IMR-90 (cell line): ENCODE data around the gene HNRNPA3. TPM values are rescaled to one million over a fixed set of nuclear protein-coding genes. Genes with fewer than 3 reads are reported as not detected.

ENCODE experiments used
- ATAC-seq: fragments of 200-7000 bp; cut with Tn5 transposase; 2 replicates; pipeline ENCODE4 v1.9.1; 2020; ENCODE audit warnings: low read depth, mild to moderate bottlenecking, moderate library complexity
- BruUV-seq: library from RNA; stranded (reverse); fragments of 400-500 nt; replicated peaks from 2 replicates; lab custom pipeline; 2021; lab: Mats Ljungman, UMichigan
- CTCF ChIA-PET: fragments of 300-600 bp; formaldehyde crosslinking; extraction: SDS; loops from one replicate; lab custom pipeline; 2021; ENCODE audit warnings: antibody characterized with exemption; lab: Yijun Ruan, JAX
- POLR2A ChIA-PET: fragments of 300-600 bp; sonication (Branson Sonifier 250); formaldehyde crosslinking; loops from one replicate; lab custom pipeline; 2022; ENCODE audit warnings: antibody characterized with exemption; ENCODE audit not compliant: unreplicated experiment; lab: Charles Lee
- DNase-seq: peaks from one replicate; pipeline ENCODE4 v3.0.0; 2013
- H2AFZ ChIP-seq: replicated peaks from 2 replicates; pipeline ENCODE3; 2013; ENCODE audit warnings: low read length, mild to moderate bottlenecking; ENCODE audit not compliant: poor library complexity
- H2AK5ac ChIP-seq: 2 replicates; pipeline ENCODE4 v1.6.1; 2013; ENCODE audit warnings: low read depth, low read length, inconsistent platforms
- H2AK9ac ChIP-seq: replicated peaks from 2 replicates; pipeline ENCODE3; 2013; ENCODE audit warnings: mild to moderate bottlenecking, low read depth, low read length, moderate library complexity; ENCODE audit not compliant: poor library complexity
- H2BK120ac ChIP-seq: 2 replicates; pipeline ENCODE4 v1.6.1; 2013; ENCODE audit warnings: low read depth, low read length, inconsistent platforms
- H2BK15ac ChIP-seq: 3 replicates; pipeline ENCODE4 v1.6.1; 2013; ENCODE audit warnings: low read depth, low read length, inconsistent platforms
- H2BK20ac ChIP-seq: 2 replicates; pipeline ENCODE4 v1.6.1; 2013; ENCODE audit warnings: low read depth, mild to moderate bottlenecking, inconsistent platforms, low read length, moderate library complexity
- H2BK5ac ChIP-seq: 2 replicates; pipeline ENCODE4 v1.6.1; 2013; ENCODE audit warnings: mild to moderate bottlenecking, low read depth, low read length, inconsistent platforms; ENCODE audit not compliant: poor library complexity, severe bottlenecking
- H3K14ac ChIP-seq: replicated peaks from 2 replicates; pipeline ENCODE4 v1.6.1; 2013; ENCODE audit warnings: low read depth, low read length, inconsistent platforms
- H3K18ac ChIP-seq: 2 replicates; pipeline ENCODE4 v1.6.1; 2013; ENCODE audit warnings: low read depth, low read length, control low read depth
- H3K23ac ChIP-seq: 2 replicates; pipeline ENCODE4 v1.6.1; 2013; ENCODE audit warnings: low read depth, low read length, inconsistent platforms
- H3K27ac ChIP-seq: 2 replicates; pipeline ENCODE4 v1.5.1; 2013; ENCODE audit warnings: mild to moderate bottlenecking, control low read depth, low read length; ENCODE audit not compliant: insufficient read depth
- H3K27me3 ChIP-seq: 2 replicates; pipeline ENCODE4 v1.6.1; 2013; ENCODE audit warnings: low read length; ENCODE audit not compliant: control insufficient read depth, insufficient read depth
- H3K36me3 ChIP-seq: 2 replicates; pipeline ENCODE4 v1.6.1; 2013; ENCODE audit warnings: low read length, mixed read lengths; ENCODE audit not compliant: control insufficient read depth, insufficient read depth
- H3K4ac ChIP-seq: 2 replicates; pipeline ENCODE4 v1.6.1; 2013; ENCODE audit warnings: low read depth, low read length, inconsistent platforms
- H3K4me1 ChIP-seq: 2 replicates; pipeline ENCODE4 v1.6.1; 2013; ENCODE audit warnings: low read length, mixed read lengths; ENCODE audit not compliant: control insufficient read depth, insufficient read depth
- H3K4me2 ChIP-seq: 2 replicates; pipeline ENCODE4 v1.6.1; 2013; ENCODE audit warnings: low read depth, mild to moderate bottlenecking, control low read depth, low read length, moderate library complexity
- H3K4me3 ChIP-seq: 2 replicates; pipeline ENCODE4 v1.5.1; 2013; ENCODE audit warnings: low read depth, mild to moderate bottlenecking, control low read depth, low read length, moderate library complexity; ENCODE audit not compliant: insufficient read depth
- H3K56ac ChIP-seq: 2 replicates; pipeline ENCODE4 v1.6.1; 2013; ENCODE audit warnings: low read length, inconsistent platforms; ENCODE audit not compliant: insufficient read depth; ENCODE audit errors: extremely low read depth
- H3K79me1 ChIP-seq, 2 experiments: 2 replicates each; pipeline ENCODE4 v1.6.1; 2013; ENCODE audit warnings: low read length in 2 of 2, inconsistent platforms in 1 of 2, low read depth in 1 of 2
- H3K9ac ChIP-seq: 2 replicates; pipeline ENCODE4 v1.6.1; 2013; ENCODE audit warnings: low read depth, low read length, control low read depth
- H3K9me1 ChIP-seq: 2 replicates; pipeline ENCODE4 v1.6.1; 2013; ENCODE audit warnings: low read length, inconsistent platforms; ENCODE audit not compliant: insufficient read depth
- H3K9me3 ChIP-seq: 2 replicates; pipeline ENCODE4 v1.6.1; 2013; ENCODE audit warnings: low read length; ENCODE audit not compliant: control insufficient read depth, insufficient read depth
- H4K20me1 ChIP-seq: 2 replicates; pipeline ENCODE4 v1.6.1; 2013; ENCODE audit warnings: low read length, inconsistent platforms; ENCODE audit not compliant: insufficient read depth
- H4K5ac ChIP-seq: 2 replicates; pipeline ENCODE4 v1.6.1; 2013; ENCODE audit warnings: mild to moderate bottlenecking, low read depth, low read length, control low read depth
- H4K8ac ChIP-seq, 2 experiments: 2 replicates each; pipeline ENCODE4 v1.6.1; 2013; ENCODE audit warnings: low read depth in 2 of 2, low read length in 2 of 2, control low read depth in 1 of 2, inconsistent platforms in 1 of 2
- H4K91ac ChIP-seq: 2 replicates; pipeline ENCODE4 v1.6.1; 2013; ENCODE audit warnings: low read depth, low read length, inconsistent platforms; ENCODE audit not compliant: insufficient read depth
- BHLHE40 ChIP-seq: fragments of 150-350 bp; IDR thresholded peaks from 2 replicates; pipeline ENCODE4 v1.6.1; 2016; ENCODE audit warnings: mild to moderate bottlenecking, low read depth, low read length
- CEBPB ChIP-seq: IDR thresholded peaks from 2 replicates; pipeline ENCODE4 v1.6.1; 2012; ENCODE audit warnings: low read depth, low read length, improper control_type of control experiment
- CHD1 ChIP-seq: IDR thresholded peaks from 2 replicates; pipeline ENCODE4 v1.6.1; 2012; ENCODE audit warnings: low read depth, low read length, improper control_type of control experiment
- ELK1 ChIP-seq: fragments of 150-350 bp; IDR thresholded peaks from 2 replicates; pipeline ENCODE4 v1.6.1; 2016; ENCODE audit warnings: low read depth, mild to moderate bottlenecking, low read length, moderate library complexity, borderline replicate concordance
- FOS ChIP-seq: fragments of 150-350 bp; IDR thresholded peaks from 2 replicates; pipeline ENCODE4 v1.6.1; 2016; ENCODE audit warnings: low read depth, low read length
- MAFK ChIP-seq: IDR thresholded peaks from 2 replicates; pipeline ENCODE4 v1.6.1; 2012; ENCODE audit warnings: low read depth, low read length, improper control_type of control experiment
- NFE2L2 ChIP-seq: fragments of 150-350 bp; IDR thresholded peaks from 2 replicates; pipeline ENCODE4 v1.6.1; 2016; ENCODE audit warnings: low read depth, mild to moderate bottlenecking, low read length
- POLR2A ChIP-seq: IDR thresholded peaks from 2 replicates; pipeline ENCODE4 v1.6.1; 2012; ENCODE audit warnings: mild to moderate bottlenecking, low read depth, low read length
- RAD21 ChIP-seq: IDR thresholded peaks from 2 replicates; pipeline ENCODE4 v1.6.1; 2012; ENCODE audit warnings: low read length, improper control_type of control experiment
- RCOR1 ChIP-seq: IDR thresholded peaks from 2 replicates; pipeline ENCODE4 v1.6.1; 2012; ENCODE audit warnings: mild to moderate bottlenecking, low read length, improper control_type of control experiment; ENCODE audit not compliant: insufficient replicate concordance
- SMC3 ChIP-seq: fragments of 150-350 bp; IDR thresholded peaks from 2 replicates; pipeline ENCODE4 v1.6.1; 2016; ENCODE audit warnings: low read depth, mild to moderate bottlenecking, antibody characterized with exemption, low read length, moderate library complexity
- WGBS, 2 experiments: methylation state at CpG; one replicate each; pipeline versions ENCODE4 v1.1.5 to v1.1.7; 2013; ENCODE audit warnings: missing lambda C conversion rate in 2 of 2; ENCODE audit not compliant: insufficient read length in 1 of 2; ENCODE audit errors: extremely low coverage in 2 of 2; 5-methylcytosine and 5-hydroxymethylcytosine counted together
- dilution Hi-C: fragments of 300-500 bp; cut with HindIII; formaldehyde crosslinking; loops from one replicate; pipeline ENCODE4 v1.14.3; 2018; ENCODE audit warnings: low sequenced_read_pairs; ENCODE audit not compliant: unreplicated experiment
- in situ Hi-C: fragments of 300-500 bp; cut with MboI; formaldehyde crosslinking; loops from 3 replicates; pipeline ENCODE4 v1.14.3; 2019; ENCODE audit warnings: low sequenced_read_pairs, inconsistent platforms, mixed read lengths
- intact Hi-C: fragments of 100-400 bp; cut with micrococcal nuclease; formaldehyde crosslinking; loops from 2 replicates; pipeline ENCODE4 v1.10.0; 2022
- polyA plus RNA-seq, 3 experiments: library from polyadenylated mRNA; depleted of rRNA; stranded (reverse); fragments of >200 nt; gene quantifications; 2 replicates each; pipeline ENCODE4 v1.2.3, GENCODE V29; 2012; ENCODE audit warnings: low replicate concordance in 1 of 3
- total RNA-seq: library from RNA; depleted of rRNA; stranded (reverse); fragments of >200 nt; gene quantifications from 2 replicates; pipeline ENCODE4 v1.2.3, GENCODE V29; 2012
- TF ChIP-seq, protein P1 (sequence below): conservative IDR thresholded peaks from 2 replicates; pipeline ENCODE4 v1.5.1; 2012; ENCODE audit warnings: mild to moderate bottlenecking, low read depth, low read length, improper control_type of control experiment
- TF ChIP-seq, protein P2 (sequence below): fragments of 150-350 bp; IDR thresholded peaks from 2 replicates; pipeline ENCODE4 v1.6.1; 2017; ENCODE audit warnings: mild to moderate bottlenecking, antibody characterized with exemption, low read length, low read depth

The HNRNPA3 gene
- total and polyA plus RNA-seq, 2 of the 4 experiments (the other 2 are of a cell fraction): 18.6 to 111 TPM

DNA sequence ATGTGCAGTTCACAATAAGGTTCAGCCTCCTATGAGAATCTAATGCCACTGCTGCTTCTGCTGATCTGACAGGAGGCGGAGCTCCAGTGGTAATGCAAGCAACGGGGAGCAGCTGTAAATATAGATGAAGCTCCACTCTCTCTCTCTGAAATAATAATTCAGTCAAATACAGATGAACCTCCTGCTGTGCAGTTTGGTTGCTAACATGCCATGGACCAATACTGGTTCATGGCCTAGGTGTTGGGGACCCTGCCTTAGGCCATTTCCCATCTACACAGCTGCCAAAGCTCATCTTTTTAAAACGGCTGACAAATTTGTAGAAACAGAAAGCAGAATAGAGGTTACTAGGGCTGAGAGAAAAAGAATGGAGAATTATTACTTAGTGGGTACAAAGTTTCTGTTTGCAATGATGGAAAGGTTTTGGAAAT, 10.7 kb upstream of the HNRNPA3 start:
- no peak overlapping the region for H4K5ac ChIP-seq
- no peak overlapping the region for H3K27ac ChIP-seq
- TF ChIP-seq RAD21: no peak
- TF ChIP-seq FOS: no peak
- no peak for TF ChIP-seq NFE2L2
- TF ChIP-seq ELK1: no peak
- no peak for TF ChIP-seq BHLHE40
- TF ChIP-seq, protein P1, sequence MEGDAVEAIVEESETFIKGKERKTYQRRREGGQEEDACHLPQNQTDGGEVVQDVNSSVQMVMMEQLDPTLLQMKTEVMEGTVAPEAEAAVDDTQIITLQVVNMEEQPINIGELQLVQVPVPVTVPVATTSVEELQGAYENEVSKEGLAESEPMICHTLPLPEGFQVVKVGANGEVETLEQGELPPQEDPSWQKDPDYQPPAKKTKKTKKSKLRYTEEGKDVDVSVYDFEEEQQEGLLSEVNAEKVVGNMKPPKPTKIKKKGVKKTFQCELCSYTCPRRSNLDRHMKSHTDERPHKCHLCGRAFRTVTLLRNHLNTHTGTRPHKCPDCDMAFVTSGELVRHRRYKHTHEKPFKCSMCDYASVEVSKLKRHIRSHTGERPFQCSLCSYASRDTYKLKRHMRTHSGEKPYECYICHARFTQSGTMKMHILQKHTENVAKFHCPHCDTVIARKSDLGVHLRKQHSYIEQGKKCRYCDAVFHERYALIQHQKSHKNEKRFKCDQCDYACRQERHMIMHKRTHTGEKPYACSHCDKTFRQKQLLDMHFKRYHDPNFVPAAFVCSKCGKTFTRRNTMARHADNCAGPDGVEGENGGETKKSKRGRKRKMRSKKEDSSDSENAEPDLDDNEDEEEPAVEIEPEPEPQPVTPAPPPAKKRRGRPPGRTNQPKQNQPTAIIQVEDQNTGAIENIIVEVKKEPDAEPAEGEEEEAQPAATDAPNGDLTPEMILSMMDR: no peak
- no peak for TF ChIP-seq SMC3
- TF ChIP-seq CEBPB: no peak
- TF ChIP-seq CHD1: no peak
- TF ChIP-seq POLR2A: no peak
- TF ChIP-seq, protein P2, sequence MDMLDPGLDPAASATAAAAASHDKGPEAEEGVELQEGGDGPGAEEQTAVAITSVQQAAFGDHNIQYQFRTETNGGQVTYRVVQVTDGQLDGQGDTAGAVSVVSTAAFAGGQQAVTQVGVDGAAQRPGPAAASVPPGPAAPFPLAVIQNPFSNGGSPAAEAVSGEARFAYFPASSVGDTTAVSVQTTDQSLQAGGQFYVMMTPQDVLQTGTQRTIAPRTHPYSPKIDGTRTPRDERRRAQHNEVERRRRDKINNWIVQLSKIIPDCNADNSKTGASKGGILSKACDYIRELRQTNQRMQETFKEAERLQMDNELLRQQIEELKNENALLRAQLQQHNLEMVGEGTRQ: no peak
- TF ChIP-seq MAFK: no peak
- TF ChIP-seq RCOR1: no peak
- no peak overlapping the region for H2AFZ ChIP-seq
- no peak; the same call in 1 of the 2 replicates for ATAC-seq
- no peak overlapping the region for H2BK20ac ChIP-seq
- H3K27me3 ChIP-seq: no peaks in the 10 kb centered on the region
- H3K4me3 ChIP-seq: no peak overlapping the region
- H3K18ac ChIP-seq: no peak overlapping the region
- no peak overlapping the region for H3K14ac ChIP-seq
- POLR2A ChIA-PET: no interaction called here
- peak overlapping the region; percentile 17; the same call in 1 of the 2 replicates for H3K4me2 ChIP-seq
- H3K4ac ChIP-seq: no peak overlapping the region
- H3K56ac ChIP-seq: no peak overlapping the region
- H4K20me1 ChIP-seq: no peaks in the 10 kb centered on the region
- H2BK5ac ChIP-seq: no peak overlapping the region
- no peaks in the 10 kb centered on the region for H3K4me1 ChIP-seq
- H3K23ac ChIP-seq: no peak overlapping the region
- no CpG with 5 or more reads among the region's 3 CpGs for WGBS, 2 experiments
- no peak overlapping the region for H2AK9ac ChIP-seq
- intact Hi-C loops (no loop called here), in situ Hi-C loops (no loop called here), dilution Hi-C loops (no loop called here)
- H3K9me3 ChIP-seq: no peaks in the 10 kb centered on the region
- no peak overlapping the region for H3K9ac ChIP-seq
- no peaks in the 10 kb centered on the region for H3K9me1 ChIP-seq
- no peak overlapping the region for H4K91ac ChIP-seq
- H4K8ac ChIP-seq: no peak overlapping the region
- DNase-seq: no peak
- no peak overlapping the region for H2BK120ac ChIP-seq
- no TSS peak for BruUV-seq
- H3K36me3 ChIP-seq: no peaks in the 10 kb centered on the region
- no peaks in the 10 kb centered on the region for H3K79me1 ChIP-seq
- no peak overlapping the region for H2BK15ac ChIP-seq
- CTCF ChIA-PET: no interaction called here
- H2AK5ac ChIP-seq: no peak overlapping the region
